DND-41 (cell line): ENCODE data around the gene CUBN.

Source experiments
- ATAC-seq: fragments of 200-7000 bp; cut with Tn5 transposase; 3 replicates; pipeline ENCODE4 v1.9.1; 2021; ENCODE audit warnings: low read depth; ENCODE audit not compliant: insufficient read depth
- DNase-seq: peaks from one replicate; pipeline ENCODE4 v3.0.0-alpha.2; 2020
- H2AFZ ChIP-seq: 2 replicates; pipeline ENCODE4 v1.6.0; 2012; ENCODE audit warnings: low read depth, low read length
- H3K27ac ChIP-seq: 2 replicates; pipeline ENCODE4 v1.5.1; 2012; ENCODE audit warnings: low read length, inconsistent platforms
- H3K27me3 ChIP-seq: fragments of 200-600 bp; sonication (generic); 2 replicates; pipeline ENCODE4 v1.6.0; 2012; ENCODE audit warnings: low read length, mild to moderate bottlenecking, inconsistent platforms; ENCODE audit not compliant: insufficient read depth, poor library complexity
- H3K36me3 ChIP-seq: 2 replicates; pipeline ENCODE4 v1.5.1; 2012; ENCODE audit warnings: low read length, inconsistent platforms; ENCODE audit not compliant: insufficient read depth
- H3K4me1 ChIP-seq: 2 replicates; pipeline ENCODE4 v1.5.1; 2012; ENCODE audit warnings: mild to moderate bottlenecking, low read length; ENCODE audit not compliant: insufficient read depth
- H3K4me2 ChIP-seq: 2 replicates; pipeline ENCODE4 v1.6.0; 2012; ENCODE audit warnings: mild to moderate bottlenecking, moderate library complexity, low read length, inconsistent platforms; ENCODE audit not compliant: insufficient read depth
- H3K4me3 ChIP-seq, 2 experiments: fragments of 200-600 bp in 1 of 2; shearing (Covaris generic) in 1 of 2; 2 replicates each; pipeline ENCODE4 v1.5.1; 2012 to 2016; ENCODE audit warnings: inconsistent platforms in 2 of 2, low read length in 2 of 2, mild to moderate bottlenecking in 2 of 2, low read depth in 1 of 2, moderate library complexity in 1 of 2
- H3K79me2 ChIP-seq: 2 replicates; pipeline ENCODE4 v1.6.0; 2012; ENCODE audit warnings: low read length, inconsistent platforms; ENCODE audit not compliant: insufficient read depth
- H3K9ac ChIP-seq: 2 replicates; pipeline ENCODE4 v1.6.0; 2012; ENCODE audit warnings: low read depth, mild to moderate bottlenecking, inconsistent platforms, low read length, moderate library complexity
- H3K9me3 ChIP-seq: 2 replicates; pipeline ENCODE4 v1.5.1; 2012; ENCODE audit warnings: low read length, moderate library complexity, mild to moderate bottlenecking, inconsistent platforms; ENCODE audit not compliant: insufficient read depth, severe bottlenecking
- H4K20me1 ChIP-seq: 2 replicates; pipeline ENCODE4 v1.6.0; 2012; ENCODE audit warnings: low read length; ENCODE audit not compliant: insufficient read depth
- CTCF ChIP-seq: IDR thresholded peaks from 2 replicates; pipeline ENCODE4 v1.5.1; 2012; ENCODE audit warnings: borderline replicate concordance, low read length, moderate library complexity, mild to moderate bottlenecking; ENCODE audit not compliant: poor library complexity, severe bottlenecking; ENCODE audit errors: extremely low read depth
- EZH2 ChIP-seq: IDR thresholded peaks from 3 replicates; pipeline ENCODE4 v1.6.1; 2012; ENCODE audit warnings: borderline replicate concordance, low read depth, mild to moderate bottlenecking, moderate library complexity, low read length, inconsistent platforms; ENCODE audit not compliant: severe bottlenecking

Gene CUBN

GRCh38 chr10:16950656-16951601, 178.7 kb downstream of the CUBN start:
- Histone ChIP-seq H3K36me3 (no peaks in the 10 kb centered on the region), H3K27ac (no peak overlapping the region), H3K4me2 (no peak overlapping the region), H3K4me1 (no peaks in the 10 kb centered on the region), H3K79me2 (no peaks in the 10 kb centered on the region), H2AFZ (no peak overlapping the region), H3K9ac (no peak overlapping the region), H3K4me3 (no peak overlapping the region), H3K27me3 (no peaks in the 10 kb centered on the region), H3K9me3 (no peaks in the 10 kb centered on the region), H4K20me1 (no peaks in the 10 kb centered on the region)
- DNase-seq (peak; percentile 26), ATAC-seq (peak; percentile 77)
- no peak for TF ChIP-seq CTCF
- no peak for TF ChIP-seq EZH2

GRCh38 chr10:16949816-16950215, 179.8 kb downstream of the CUBN start:
- TF ChIP-seq EZH2 (no peak), CTCF (no peak)

GRCh38 chr10:16948361-16948760, 181.2 kb downstream of the CUBN start:
- DNase-seq (no peak), ATAC-seq (no peak)
- Histone ChIP-seq H3K36me3 (no peaks in the 10 kb centered on the region), H4K20me1 (no peaks in the 10 kb centered on the region), H2AFZ (no peak overlapping the region), H3K9ac (no peak overlapping the region), H3K4me1 (no peaks in the 10 kb centered on the region), H3K79me2 (no peaks in the 10 kb centered on the region), H3K9me3 (no peaks in the 10 kb centered on the region), H3K4me3 (no peak overlapping the region), H3K27ac (no peak overlapping the region), H3K4me2 (no peak overlapping the region), H3K27me3 (no peaks in the 10 kb centered on the region)
- TF ChIP-seq CTCF: no peak

More at GRCh38 chr10:16949816-16950215, 179.8 kb downstream of the CUBN start:
- Histone ChIP-seq H4K20me1 (no peaks in the 10 kb centered on the region), H3K4me1 (no peaks in the 10 kb centered on the region), H3K79me2 (no peaks in the 10 kb centered on the region), H3K9ac (no peak overlapping the region), H3K27me3 (no peaks in the 10 kb centered on the region), H3K27ac (no peak overlapping the region), H3K4me2 (no peak overlapping the region), H3K9me3 (no peaks in the 10 kb centered on the region), H3K4me3 (no peak overlapping the region), H3K36me3 (no peaks in the 10 kb centered on the region), H2AFZ (no peak overlapping the region)
- DNase-seq (no peak), ATAC-seq (no peak)
